AG04450 (cell line): Measurements from ENCODE around the gene MAPK10. TPM values are rescaled to one million over a fixed set of nuclear protein-coding genes. Genes with fewer than 3 reads are reported as not detected.

Experiments
- CTCF ChIA-PET: fragments of 300-600, 350-600 bp; formaldehyde crosslinking; extraction: SDS; loops from one replicate; lab custom pipeline; 2022; ENCODE audit warnings: antibody characterized with exemption, inconsistent platforms; lab: Charles Lee
- POLR2A ChIA-PET: fragments of 350-600 bp; formaldehyde crosslinking; extraction: SDS; loops from one replicate; lab custom pipeline; 2021; ENCODE audit warnings: antibody characterized with exemption, inconsistent platforms; lab: Yijun Ruan, JAX
- DNase-seq: peaks from one replicate; pipeline ENCODE4 v3.0.0-alpha.2; 2011; ENCODE audit warnings: low read depth, low spot score
- H3K27ac ChIP-seq: one replicate; pipeline ENCODE4 v1.5.1; 2012; ENCODE audit warnings: low read depth, low read length, control low read depth
- H3K27me3 ChIP-seq: one replicate; pipeline ENCODE4 v1.6.0; 2012; ENCODE audit warnings: low read length; ENCODE audit not compliant: control insufficient read depth, insufficient read depth
- H3K4me3 ChIP-seq: 2 replicates; pipeline ENCODE4 v1.5.1; 2011; ENCODE audit warnings: mild to moderate bottlenecking, low read depth, low read length, control low read depth
- H3K9me3 ChIP-seq: 2 replicates; pipeline ENCODE4 v1.5.1; 2012; ENCODE audit warnings: low read length; ENCODE audit not compliant: control insufficient read depth, insufficient read depth
- polyA plus RNA-seq: library from polyadenylated mRNA; depleted of rRNA; stranded (reverse); fragments of >200 nt; gene quantifications from 2 replicates; pipeline ENCODE4 v1.2.3, GENCODE V29; 2011
- TF ChIP-seq, protein P1 (sequence below): IDR thresholded peaks from 2 replicates; pipeline ENCODE4 v1.5.1; 2011; ENCODE audit warnings: low read depth, low read length, control low read depth, inconsistent platforms

MAPK10 gene
- polyA plus RNA-seq, 1 experiment, result 16.3 TPM

DNA sequence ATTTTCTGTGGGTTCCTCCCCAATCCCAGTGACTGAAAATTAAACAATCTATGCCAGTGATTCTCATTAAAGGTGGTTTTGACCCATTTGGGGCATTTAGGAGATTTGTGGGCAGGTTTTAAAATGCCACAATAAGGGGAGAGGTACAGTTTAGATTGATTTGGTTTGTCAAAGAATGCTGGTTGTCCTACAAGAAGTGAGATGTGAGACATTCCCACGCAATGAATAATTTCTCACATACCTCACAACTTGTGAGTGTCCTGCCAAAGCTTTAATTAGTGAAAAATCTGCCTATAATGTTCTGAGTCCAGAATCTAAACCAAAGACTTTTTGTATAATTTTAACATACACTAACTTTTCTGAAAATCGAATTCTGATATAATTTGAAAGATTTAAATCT is 199.4 kb downstream of the MAPK10 start:
- ChIA-PET CTCF (no interaction called here), POLR2A (no interaction called here)
- TF ChIP-seq, protein P1, sequence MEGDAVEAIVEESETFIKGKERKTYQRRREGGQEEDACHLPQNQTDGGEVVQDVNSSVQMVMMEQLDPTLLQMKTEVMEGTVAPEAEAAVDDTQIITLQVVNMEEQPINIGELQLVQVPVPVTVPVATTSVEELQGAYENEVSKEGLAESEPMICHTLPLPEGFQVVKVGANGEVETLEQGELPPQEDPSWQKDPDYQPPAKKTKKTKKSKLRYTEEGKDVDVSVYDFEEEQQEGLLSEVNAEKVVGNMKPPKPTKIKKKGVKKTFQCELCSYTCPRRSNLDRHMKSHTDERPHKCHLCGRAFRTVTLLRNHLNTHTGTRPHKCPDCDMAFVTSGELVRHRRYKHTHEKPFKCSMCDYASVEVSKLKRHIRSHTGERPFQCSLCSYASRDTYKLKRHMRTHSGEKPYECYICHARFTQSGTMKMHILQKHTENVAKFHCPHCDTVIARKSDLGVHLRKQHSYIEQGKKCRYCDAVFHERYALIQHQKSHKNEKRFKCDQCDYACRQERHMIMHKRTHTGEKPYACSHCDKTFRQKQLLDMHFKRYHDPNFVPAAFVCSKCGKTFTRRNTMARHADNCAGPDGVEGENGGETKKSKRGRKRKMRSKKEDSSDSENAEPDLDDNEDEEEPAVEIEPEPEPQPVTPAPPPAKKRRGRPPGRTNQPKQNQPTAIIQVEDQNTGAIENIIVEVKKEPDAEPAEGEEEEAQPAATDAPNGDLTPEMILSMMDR, result no peak
- DNase-seq, result no peak
- Histone ChIP-seq H3K9me3 (no peaks in the 10 kb centered on the region), H3K27me3 (no peaks in the 10 kb centered on the region), H3K4me3 (no peak overlapping the region), H3K27ac (no peak overlapping the region)

DNA sequence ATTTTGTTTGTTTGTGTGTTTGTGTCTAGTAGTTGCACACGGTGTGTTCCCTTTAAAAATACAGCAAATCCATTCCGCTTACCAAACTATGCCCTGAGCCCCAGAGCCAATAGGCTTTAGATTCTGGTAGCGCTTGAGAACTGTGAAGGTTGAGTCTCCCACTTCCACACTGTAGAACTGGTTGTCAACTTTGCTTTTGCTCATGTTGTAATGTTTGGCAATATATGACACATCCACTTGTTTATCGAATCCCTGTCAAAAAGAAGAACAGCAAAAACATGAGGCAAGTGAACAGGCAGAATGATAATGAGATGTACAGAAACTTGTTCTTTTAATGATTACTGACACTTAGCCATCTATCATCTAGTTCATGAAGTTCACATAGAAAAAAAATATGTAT is 200.6 kb downstream of the MAPK10 start:
- no peak for DNase-seq
- no peaks in the 10 kb centered on the region for H3K27me3 ChIP-seq
- no peaks in the 10 kb centered on the region for H3K9me3 ChIP-seq
- H3K4me3 ChIP-seq, result no peak overlapping the region
- TF ChIP-seq, protein P1, result no peak
- ChIA-PET CTCF (no interaction called here), POLR2A (no interaction called here)
- H3K27ac ChIP-seq, result no peak overlapping the region

DNA sequence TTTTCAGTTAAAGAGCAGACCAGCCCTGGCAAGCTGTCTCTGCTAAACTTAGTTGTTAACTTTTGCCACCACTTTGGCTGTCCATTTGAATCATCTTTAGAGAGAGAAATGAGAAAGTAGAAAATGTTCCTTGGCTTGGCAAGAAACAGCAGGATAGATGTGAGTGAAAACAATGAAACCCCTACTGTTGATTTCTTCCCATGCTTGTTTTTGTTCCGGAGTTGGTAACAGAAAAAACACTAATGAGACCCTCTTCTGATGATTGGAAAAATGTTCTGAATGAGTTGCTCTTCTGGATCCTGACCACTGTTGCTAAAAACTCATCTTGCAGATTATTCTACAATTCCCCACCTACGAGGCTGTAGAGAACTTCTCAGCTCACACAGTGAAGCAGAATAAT is 203.3 kb downstream of the MAPK10 start:
- no peak overlapping the region for H3K27ac ChIP-seq
- no peaks in the 10 kb centered on the region for H3K27me3 ChIP-seq
- no peak for DNase-seq
- no peaks in the 10 kb centered on the region for H3K9me3 ChIP-seq
- TF ChIP-seq, protein P1, result no peak
- POLR2A ChIA-PET, result no interaction called here
- no peak overlapping the region for H3K4me3 ChIP-seq
- CTCF ChIA-PET, result no interaction called here

DNA sequence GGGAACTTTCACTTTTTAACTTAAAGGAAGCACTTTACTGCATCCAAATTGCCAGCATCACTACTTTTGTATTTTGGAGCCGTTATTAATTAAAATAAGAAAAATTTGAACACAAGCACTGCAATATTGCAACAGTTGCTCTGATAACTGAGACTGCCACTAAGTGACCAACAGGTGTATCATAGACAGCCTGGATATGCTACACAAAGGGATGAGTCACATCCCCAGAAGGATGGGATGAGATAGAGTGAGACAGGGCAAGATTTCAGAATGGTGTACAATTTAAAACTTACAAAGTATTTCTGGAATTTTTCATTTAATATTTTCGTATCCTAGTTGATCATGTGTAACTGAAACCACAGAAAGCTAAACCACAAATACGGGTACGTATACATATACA is 204.1 kb downstream of the MAPK10 start:
- no peak for DNase-seq
- TF ChIP-seq, protein P1, result no peak
- Histone ChIP-seq H3K27ac (no peak overlapping the region), H3K4me3 (no peak overlapping the region), H3K27me3 (no peaks in the 10 kb centered on the region), H3K9me3 (no peaks in the 10 kb centered on the region)
- CTCF ChIA-PET, result no interaction called here
- POLR2A ChIA-PET, result no interaction called here

DNA sequence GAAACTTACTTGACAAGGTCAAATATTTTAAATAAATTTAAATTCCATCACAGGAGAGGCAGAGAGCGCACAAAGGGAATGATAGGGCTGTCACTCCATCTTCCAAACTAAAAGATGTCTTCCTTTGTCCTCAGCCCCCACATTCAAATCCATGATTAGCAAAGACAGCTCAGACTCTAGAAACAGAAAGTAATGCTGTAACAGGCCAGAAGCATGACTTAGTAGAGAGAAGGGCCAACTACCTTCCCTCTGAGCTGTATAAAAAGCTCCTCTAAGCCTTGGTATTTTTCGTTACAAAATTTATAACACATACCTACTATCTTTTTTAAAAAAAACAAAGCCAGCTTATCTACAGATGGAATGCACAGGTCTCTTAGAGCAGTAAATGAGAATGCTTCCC is 207.4 kb downstream of the MAPK10 start:
- Histone ChIP-seq H3K9me3 (no peaks in the 10 kb centered on the region), H3K4me3 (no peak overlapping the region), H3K27me3 (no peaks in the 10 kb centered on the region), H3K27ac (no peak overlapping the region)
- no peak for DNase-seq
- TF ChIP-seq, protein P1, result no peak
- ChIA-PET CTCF (no interaction called here), POLR2A (no interaction called here)
